Caco-2 (cell line): Measurements from ENCODE around the gene GTF3C4. TPM values are rescaled to one million over a fixed set of nuclear protein-coding genes. Genes with fewer than 3 reads are reported as not detected.
"Not testable (repeated sequence)": the region's sequence is repeated elsewhere in the genome, so short reads cannot be mapped to it uniquely, and the experiment has no call there.

Experiments used
- BruUV-seq: library from RNA; stranded (reverse); fragments of 400-500 nt; replicated peaks from 2 replicates; lab custom pipeline; 2021; lab: Mats Ljungman, UMichigan
- CTCF ChIA-PET: fragments of 300-600 bp; sonication (Branson Sonifier 250); formaldehyde crosslinking; loops from one replicate; lab custom pipeline; 2022; ENCODE audit warnings: antibody characterized with exemption; lab: Charles Lee
- POLR2A ChIA-PET: fragments of 300-600 bp; sonication (Branson Sonifier 250); formaldehyde crosslinking; loops from one replicate; lab custom pipeline; 2022; ENCODE audit warnings: antibody characterized with exemption; lab: Charles Lee
- DNase-seq, 2 experiments: peaks; one replicate each; pipeline versions ENCODE4 v3.0.0 to v3.0.0-alpha.2; 2020 to 2022
- H3K27me3 ChIP-seq: replicated peaks from 2 replicates; pipeline ENCODE4 v1.6.0; 2011; ENCODE audit warnings: low read length; ENCODE audit not compliant: control insufficient read depth, insufficient read depth
- H3K36me3 ChIP-seq: 2 replicates; pipeline ENCODE4 v1.5.1; 2011; ENCODE audit warnings: low read length; ENCODE audit not compliant: control insufficient read depth, insufficient read depth
- H3K4me1 ChIP-seq: fragments of 250-450 bp; sonication (Bioruptor Pico); 2 replicates; pipeline ENCODE4 v1.5.1; 2020; ENCODE audit warnings: mild to moderate bottlenecking
- H3K4me3 ChIP-seq: 2 replicates; pipeline ENCODE4 v1.5.1; 2011; ENCODE audit warnings: low read depth, mild to moderate bottlenecking, control low read depth, low read length
- H3K9me3 ChIP-seq: fragments of 250-450 bp; sonication (Bioruptor Pico); 2 replicates; pipeline ENCODE4 v1.5.1; 2020; ENCODE audit warnings: mild to moderate bottlenecking, moderate library complexity
- H3K27ac Mint-ChIP-seq: one replicate; pipeline ENCODE4 v1.8.0; 2022; ENCODE audit warnings: mixed read lengths; ENCODE audit not compliant: unreplicated experiment
- H3K27me3 Mint-ChIP-seq: one replicate; pipeline ENCODE4 v1.8.0; 2022; ENCODE audit warnings: mixed read lengths; ENCODE audit not compliant: insufficient read depth, unreplicated experiment
- H3K36me3 Mint-ChIP-seq: one replicate; pipeline ENCODE4 v1.8.0; 2022; ENCODE audit warnings: mild to moderate bottlenecking, mixed read lengths; ENCODE audit not compliant: insufficient read depth, unreplicated experiment
- H3K4me1 Mint-ChIP-seq: one replicate; pipeline ENCODE4 v1.8.0; 2022; ENCODE audit warnings: low read depth, mixed read lengths; ENCODE audit not compliant: unreplicated experiment
- H3K4me3 Mint-ChIP-seq: one replicate; pipeline ENCODE4 v1.8.0; 2022; ENCODE audit warnings: mild to moderate bottlenecking, moderate library complexity, mixed read lengths; ENCODE audit not compliant: unreplicated experiment
- H3K9me3 Mint-ChIP-seq: one replicate; pipeline ENCODE4 v1.8.0; 2022; ENCODE audit warnings: mixed read lengths; ENCODE audit not compliant: unreplicated experiment
- intact Hi-C: fragments of 100-400 bp; cut with micrococcal nuclease; formaldehyde crosslinking; loops from one replicate; pipeline ENCODE4 v1.10.0; 2022; ENCODE audit not compliant: unreplicated experiment
- total RNA-seq: library from RNA; stranded (reverse); gene quantifications from 2 replicates; pipeline ENCODE4 v1.2.3, GENCODE V29; 2022
- TF ChIP-seq, protein P1 (sequence below), 2 experiments: fragments of 200-600 bp in 1 of 2; IDR thresholded peaks; 1 replicate in 1 of 2; 2 replicates in 1 of 2; pipeline versions ENCODE4 v1.5.1 to v1.8.0; 2011 to 2022; ENCODE audit warnings: antibody characterized with exemption in 1 of 2, control low read depth in 1 of 2, inconsistent platforms in 1 of 2, low read depth in 1 of 2, low read length in 1 of 2, mild to moderate bottlenecking in 1 of 2, moderate library complexity in 1 of 2; ENCODE audit not compliant: insufficient read depth in 1 of 2, severe bottlenecking in 1 of 2, unreplicated experiment in 1 of 2

The GTF3C4 gene
- total RNA-seq, 1 experiment from 2014 or later, result 23.6 TPM

DNA sequence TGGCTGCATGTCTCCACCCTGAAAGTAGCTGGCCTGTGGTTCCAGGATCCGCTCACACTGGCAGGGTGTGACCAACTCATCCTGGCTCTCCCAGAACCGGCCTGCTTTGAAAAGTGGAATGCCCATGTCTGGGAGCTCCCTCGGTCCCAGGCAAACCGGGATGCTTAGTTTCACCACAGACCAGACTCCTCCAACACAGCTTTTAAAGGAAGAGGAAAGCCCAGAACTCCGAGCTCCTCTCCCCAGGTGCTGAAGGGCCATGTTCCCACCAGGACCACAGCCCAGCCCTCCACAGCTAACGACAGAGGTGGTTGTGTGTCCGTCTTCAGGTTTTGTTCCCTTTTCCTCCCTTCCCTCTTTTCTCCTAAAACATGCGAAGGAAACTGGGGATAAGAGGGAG is 38.0 kb downstream of the GTF3C4 start:
- Mint-ChIP-seq H3K4me3 (no peak overlapping the region), H3K9me3 (peaks cover 12% of the 10 kb centered on the region), H3K36me3 (peaks cover 6% of the 10 kb centered on the region), H3K4me1 (no peaks in the 10 kb centered on the region), H3K27me3 (no peaks in the 10 kb centered on the region), H3K27ac (no peak overlapping the region)
- no peak for DNase-seq
- POLR2A ChIA-PET, result no interaction called here
- intact Hi-C loops, result no loop called here
- no peaks in the 10 kb centered on the region for H3K4me1 ChIP-seq
- no peaks in the 10 kb centered on the region for H3K27me3 ChIP-seq
- H3K36me3 ChIP-seq, result no peaks in the 10 kb centered on the region
- BruUV-seq, result no TSS peak
- CTCF ChIA-PET, result no interaction called here
- TF ChIP-seq, protein P1, sequence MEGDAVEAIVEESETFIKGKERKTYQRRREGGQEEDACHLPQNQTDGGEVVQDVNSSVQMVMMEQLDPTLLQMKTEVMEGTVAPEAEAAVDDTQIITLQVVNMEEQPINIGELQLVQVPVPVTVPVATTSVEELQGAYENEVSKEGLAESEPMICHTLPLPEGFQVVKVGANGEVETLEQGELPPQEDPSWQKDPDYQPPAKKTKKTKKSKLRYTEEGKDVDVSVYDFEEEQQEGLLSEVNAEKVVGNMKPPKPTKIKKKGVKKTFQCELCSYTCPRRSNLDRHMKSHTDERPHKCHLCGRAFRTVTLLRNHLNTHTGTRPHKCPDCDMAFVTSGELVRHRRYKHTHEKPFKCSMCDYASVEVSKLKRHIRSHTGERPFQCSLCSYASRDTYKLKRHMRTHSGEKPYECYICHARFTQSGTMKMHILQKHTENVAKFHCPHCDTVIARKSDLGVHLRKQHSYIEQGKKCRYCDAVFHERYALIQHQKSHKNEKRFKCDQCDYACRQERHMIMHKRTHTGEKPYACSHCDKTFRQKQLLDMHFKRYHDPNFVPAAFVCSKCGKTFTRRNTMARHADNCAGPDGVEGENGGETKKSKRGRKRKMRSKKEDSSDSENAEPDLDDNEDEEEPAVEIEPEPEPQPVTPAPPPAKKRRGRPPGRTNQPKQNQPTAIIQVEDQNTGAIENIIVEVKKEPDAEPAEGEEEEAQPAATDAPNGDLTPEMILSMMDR (IDR thresholded peaks at IDR 0.05; ENCODE audit: insufficient read depth in 1 of 2, low read depth in 1 of 2, low read length in 1 of 2, severe bottlenecking in 1 of 2, unreplicated experiment in 1 of 2), result no peak
- no peak overlapping the region for H3K4me3 ChIP-seq
- H3K9me3 ChIP-seq, result 0 out of 2 replicates have a peak, but pooled peaks cover 2% of the 10 kb centered on the region

DNA sequence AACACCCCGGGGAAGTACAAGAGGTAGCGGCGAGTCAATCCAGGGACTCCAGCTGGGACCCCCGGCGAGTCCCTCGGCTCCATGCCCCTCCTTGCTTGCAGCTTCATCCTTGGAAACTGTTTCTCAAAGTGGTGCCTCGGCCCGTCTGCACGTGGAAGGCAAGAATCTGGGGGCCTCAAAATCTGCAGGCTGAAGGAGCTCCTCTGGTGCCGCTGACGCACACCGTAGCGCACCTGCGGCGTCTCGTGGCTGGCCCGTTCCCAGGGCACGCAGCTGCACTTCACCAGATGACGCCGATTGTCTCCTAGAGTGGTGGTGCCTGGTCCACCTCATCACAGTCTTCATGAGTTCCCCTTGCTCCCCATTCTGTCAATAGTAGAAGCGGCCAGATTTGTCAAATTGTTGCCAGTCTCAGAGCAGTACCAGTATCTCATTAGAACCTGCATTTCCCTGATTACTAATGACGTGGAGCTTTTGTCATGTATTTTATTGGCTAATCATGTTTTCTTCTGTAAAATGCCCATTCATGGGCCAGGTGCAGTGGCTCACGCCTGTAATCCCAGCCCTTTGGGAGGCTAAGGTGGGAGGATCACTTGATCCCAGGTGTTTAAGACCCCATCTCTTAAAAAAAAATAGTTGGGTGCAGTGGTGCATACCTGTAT is 38.6 kb downstream of the GTF3C4 start:
- H3K4me3 Mint-ChIP-seq, result no peak overlapping the region
- 0 out of 2 replicates have a peak, but pooled peaks cover under 1% of the 10 kb centered on the region for H3K9me3 ChIP-seq
- TF ChIP-seq, protein P1 (IDR thresholded peaks at IDR 0.05; ENCODE audit: insufficient read depth in 1 of 2, low read depth in 1 of 2, low read length in 1 of 2, severe bottlenecking in 1 of 2, unreplicated experiment in 1 of 2), result no peak
- BruUV-seq, result no TSS peak
- peaks cover 5% of the 10 kb centered on the region for H3K9me3 Mint-ChIP-seq
- ChIA-PET CTCF (no interaction called here), POLR2A (no interaction called here)
- H3K36me3 ChIP-seq, result no peaks in the 10 kb centered on the region
- intact Hi-C loops, result no loop called here
- H3K27me3 ChIP-seq, result no peaks in the 10 kb centered on the region
- DNase-seq, result no peak
- H3K27ac Mint-ChIP-seq, result no peak overlapping the region
- no peaks in the 10 kb centered on the region for H3K4me1 Mint-ChIP-seq
- H3K4me1 ChIP-seq, result no peaks in the 10 kb centered on the region
- H3K36me3 Mint-ChIP-seq, result peaks cover 4% of the 10 kb centered on the region
- no peaks in the 10 kb centered on the region for H3K27me3 Mint-ChIP-seq
- H3K4me3 ChIP-seq, result no peak overlapping the region

DNA sequence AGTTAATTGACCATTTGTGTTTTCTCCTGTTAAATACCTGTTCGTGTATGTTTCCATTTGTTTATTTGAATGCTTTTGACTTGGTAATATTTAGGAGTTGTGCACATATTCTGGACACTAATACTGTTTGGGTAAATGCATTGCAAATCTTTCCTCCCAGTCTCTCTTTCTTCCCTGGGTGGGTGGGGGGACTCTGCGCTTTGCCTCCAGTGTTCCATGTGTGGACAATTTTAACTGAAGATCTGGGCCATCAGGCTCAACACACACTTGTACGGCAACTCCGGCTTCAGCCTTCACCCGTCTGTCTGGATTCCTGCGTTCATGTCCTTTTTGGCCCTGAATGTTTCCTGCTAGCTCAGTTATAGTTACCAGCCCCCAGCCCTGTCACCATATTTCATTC is 40.1 kb downstream of the GTF3C4 start:
- no peak for DNase-seq
- H3K4me1 Mint-ChIP-seq, result no peaks in the 10 kb centered on the region
- TF ChIP-seq, protein P1 (IDR thresholded peaks at IDR 0.05; ENCODE audit: insufficient read depth in 1 of 2, low read depth in 1 of 2, low read length in 1 of 2, severe bottlenecking in 1 of 2, unreplicated experiment in 1 of 2), result no peak
- Histone ChIP-seq H3K4me3 (no peak overlapping the region), H3K4me1 (no peaks in the 10 kb centered on the region), H3K27me3 (no peaks in the 10 kb centered on the region), H3K36me3 (no peaks in the 10 kb centered on the region), H3K9me3 (no peaks in the 10 kb centered on the region)
- intact Hi-C loops, result no loop called here
- no peak overlapping the region for H3K4me3 Mint-ChIP-seq
- ChIA-PET POLR2A (no interaction called here), CTCF (no interaction called here)
- H3K27ac Mint-ChIP-seq, result no peak overlapping the region
- H3K9me3 Mint-ChIP-seq, result no peaks in the 10 kb centered on the region
- H3K27me3 Mint-ChIP-seq, result no peaks in the 10 kb centered on the region
- no TSS peak for BruUV-seq
- no peaks in the 10 kb centered on the region for H3K36me3 Mint-ChIP-seq

DNA sequence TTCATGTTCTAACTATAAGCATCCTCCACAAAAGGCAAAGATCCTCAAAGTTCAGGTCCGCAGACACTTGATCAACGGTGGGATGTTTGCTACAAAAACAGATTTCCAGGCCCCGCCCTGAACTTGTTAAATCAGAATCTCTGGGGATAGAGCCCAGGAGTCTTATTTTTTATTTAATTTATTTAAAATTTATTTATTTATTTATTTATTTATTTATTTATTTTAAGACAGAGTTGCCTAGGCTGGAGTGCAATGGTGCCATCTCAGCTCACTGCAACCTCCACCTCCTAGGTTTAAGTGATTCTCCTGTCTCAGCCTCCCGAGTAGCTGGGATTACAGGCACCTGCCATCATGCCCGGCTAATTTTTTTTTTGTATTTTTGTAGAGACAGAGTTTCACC is 40.9 kb downstream of the GTF3C4 start:
- H3K9me3 ChIP-seq, H3K27me3 Mint-ChIP-seq, H3K4me3 ChIP-seq, CTCF ChIA-PET, H3K27me3 ChIP-seq, H3K4me1 ChIP-seq, H3K9me3 Mint-ChIP-seq, H3K27ac Mint-ChIP-seq, POLR2A ChIA-PET, intact Hi-C loops, H3K4me3 Mint-ChIP-seq, BruUV-seq, H3K4me1 Mint-ChIP-seq, H3K36me3 ChIP-seq, DNase-seq, H3K36me3 Mint-ChIP-seq: not testable (repeated sequence)
